AG04449 (cell line): ENCODE measurements around the gene REV1.

Experiments
- CTCF ChIA-PET: fragments of 350-600 bp; formaldehyde crosslinking; extraction: SDS; loops from one replicate; lab custom pipeline; 2021; ENCODE audit warnings: antibody characterized with exemption; lab: Yijun Ruan, JAX
- POLR2A ChIA-PET: fragments of 400-600, 350-600 bp; formaldehyde crosslinking; extraction: SDS; loops from one replicate; lab custom pipeline; 2020; ENCODE audit warnings: antibody characterized with exemption, inconsistent platforms; lab: Yijun Ruan, JAX
- DNase-seq: peaks from one replicate; pipeline ENCODE4 v3.0.0-alpha.2; 2010; ENCODE audit warnings: low read depth, low spot score
- H3K4me3 ChIP-seq: 2 replicates; pipeline ENCODE4 v1.5.1; 2011; ENCODE audit warnings: low read depth, mild to moderate bottlenecking, control low read depth, low read length
- TF ChIP-seq, protein P1 (sequence below): IDR thresholded peaks from one replicate; pipeline ENCODE4 v1.5.1; 2011; ENCODE audit warnings: mild to moderate bottlenecking, moderate library complexity, low read length, control low read depth, inconsistent platforms; ENCODE audit not compliant: insufficient read depth; ENCODE audit errors: missing control alignments

REV1 gene

DNA sequence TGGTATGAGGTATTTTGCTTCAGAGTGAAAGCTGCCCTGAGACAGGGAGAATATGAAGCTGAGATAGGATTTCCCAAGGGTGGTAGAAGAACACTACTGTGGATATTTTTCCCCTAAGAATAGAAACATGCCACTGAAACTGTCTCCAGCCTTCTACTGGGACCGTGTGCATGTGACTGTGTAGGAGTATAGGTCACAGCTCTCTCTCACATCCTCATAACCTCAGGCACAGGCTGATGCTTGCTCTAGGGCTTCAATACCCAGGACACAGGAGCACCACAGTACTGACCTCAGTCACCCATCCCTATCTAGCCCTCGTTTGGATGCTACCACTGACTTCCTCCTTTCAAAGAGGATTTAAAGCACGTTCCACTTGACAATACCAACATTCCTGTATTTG lies 67.2 kb downstream of the REV1 start:
- DNase-seq = no peak
- TF ChIP-seq, protein P1, sequence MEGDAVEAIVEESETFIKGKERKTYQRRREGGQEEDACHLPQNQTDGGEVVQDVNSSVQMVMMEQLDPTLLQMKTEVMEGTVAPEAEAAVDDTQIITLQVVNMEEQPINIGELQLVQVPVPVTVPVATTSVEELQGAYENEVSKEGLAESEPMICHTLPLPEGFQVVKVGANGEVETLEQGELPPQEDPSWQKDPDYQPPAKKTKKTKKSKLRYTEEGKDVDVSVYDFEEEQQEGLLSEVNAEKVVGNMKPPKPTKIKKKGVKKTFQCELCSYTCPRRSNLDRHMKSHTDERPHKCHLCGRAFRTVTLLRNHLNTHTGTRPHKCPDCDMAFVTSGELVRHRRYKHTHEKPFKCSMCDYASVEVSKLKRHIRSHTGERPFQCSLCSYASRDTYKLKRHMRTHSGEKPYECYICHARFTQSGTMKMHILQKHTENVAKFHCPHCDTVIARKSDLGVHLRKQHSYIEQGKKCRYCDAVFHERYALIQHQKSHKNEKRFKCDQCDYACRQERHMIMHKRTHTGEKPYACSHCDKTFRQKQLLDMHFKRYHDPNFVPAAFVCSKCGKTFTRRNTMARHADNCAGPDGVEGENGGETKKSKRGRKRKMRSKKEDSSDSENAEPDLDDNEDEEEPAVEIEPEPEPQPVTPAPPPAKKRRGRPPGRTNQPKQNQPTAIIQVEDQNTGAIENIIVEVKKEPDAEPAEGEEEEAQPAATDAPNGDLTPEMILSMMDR = no peak
- POLR2A ChIA-PET = no interaction called here
- no peak overlapping the region for H3K4me3 ChIP-seq
- CTCF ChIA-PET = no interaction called here

DNA sequence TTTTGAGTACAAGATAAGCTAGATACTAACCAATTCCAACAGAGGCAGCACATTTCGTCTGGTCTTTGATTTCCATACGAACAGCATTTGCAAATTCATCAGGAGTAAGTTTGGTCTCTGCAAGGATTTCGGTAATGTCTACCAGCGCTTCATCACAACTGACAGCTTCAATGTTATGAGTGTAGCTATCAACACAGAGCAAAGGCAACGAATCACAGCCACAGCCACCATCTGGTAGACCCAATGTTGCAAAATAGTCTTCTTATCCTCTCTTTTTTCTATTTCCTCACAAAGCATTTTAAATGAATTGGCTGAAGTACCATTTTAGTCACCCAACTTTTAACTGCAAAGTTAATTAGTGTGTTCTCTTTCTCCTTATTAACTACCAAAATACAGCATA lies 68.3 kb downstream of the REV1 start:
- POLR2A ChIA-PET = interaction anchor here (0.6 kb wide), 2 partner anchors 33 to 240 kb away, joined by 3 to 4 read pairs; no protein-coding TSS in a partner anchor
- CTCF ChIA-PET = interaction anchor here (0.7 to 1.1 kb wide), 2 partner anchors 20 to 34 kb away, joined by 3 read pairs; no protein-coding TSS in a partner anchor

DNA sequence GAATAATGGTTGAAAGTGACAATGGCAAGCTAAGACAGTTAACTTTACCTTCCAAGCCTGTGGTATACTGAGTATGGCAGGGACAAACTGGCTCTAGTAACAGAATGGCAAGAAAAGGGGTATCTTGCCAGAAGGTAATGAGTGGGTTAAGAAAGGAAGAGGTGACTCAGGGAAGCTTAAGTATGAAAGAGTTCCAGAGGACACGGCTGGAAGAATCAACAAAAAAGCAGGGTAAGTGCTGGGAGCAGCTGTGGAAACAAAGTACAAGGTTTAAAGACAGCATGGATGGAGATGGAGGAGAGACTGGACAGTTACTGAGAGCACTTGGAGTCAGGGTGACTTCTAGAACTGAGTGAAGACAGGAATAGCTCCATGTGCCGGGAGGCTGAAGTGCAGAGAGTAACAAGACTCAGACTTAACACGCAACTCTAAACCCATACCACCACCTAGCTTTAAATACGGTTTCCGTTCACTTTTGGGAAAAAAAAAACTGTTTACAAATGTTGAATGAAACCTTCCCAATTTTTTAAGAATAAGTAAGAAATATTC lies 69.0 kb downstream of the REV1 start:
- POLR2A ChIA-PET = interaction anchor here (0.6 kb wide), 2 partner anchors 34 to 239 kb away, joined by 3 to 4 read pairs; no protein-coding TSS in a partner anchor
- CTCF ChIA-PET = interaction anchor here (0.7 to 1.1 kb wide), 5 partner anchors 17 to 84 kb away, joined by 3 to 4 read pairs (median 3); partner anchors contain the start of gene EIF5B
- DNase-seq = no peak
- TF ChIP-seq, protein P1 = no peak
- H3K4me3 ChIP-seq = no peak overlapping the region

More for the DNA sequence above, 68.3 kb downstream of the REV1 start:
- DNase-seq = no peak
- no peak overlapping the region for H3K4me3 ChIP-seq
- TF ChIP-seq, protein P1 = no peak

DNA sequence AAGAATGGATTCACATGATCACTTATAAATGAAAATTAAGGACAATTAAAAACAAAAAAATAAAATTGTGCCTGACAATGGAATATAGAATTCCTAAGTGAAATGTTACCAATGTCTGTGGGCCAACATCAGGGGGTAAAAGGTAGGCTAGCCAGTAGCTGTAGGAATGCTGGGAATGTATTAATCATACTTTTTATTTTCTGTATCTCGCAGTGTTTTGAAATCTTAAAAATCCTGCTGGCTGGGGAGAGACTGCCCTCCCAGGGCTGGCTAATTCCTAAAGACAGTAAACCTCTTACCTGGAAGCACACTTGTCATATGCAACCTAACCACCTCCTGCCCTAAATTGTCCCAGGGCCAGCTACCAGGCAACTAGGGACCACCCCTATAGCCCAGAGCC lies 69.8 kb downstream of the REV1 start:
- ChIA-PET POLR2A (no interaction called here), CTCF (interaction anchor here (1.0 kb wide), 1 partner anchor 18 kb away, joined by 3 read pairs; no protein-coding TSS in a partner anchor)
- DNase-seq = no peak
- TF ChIP-seq, protein P1 = no peak
- H3K4me3 ChIP-seq = no peak overlapping the region

DNA sequence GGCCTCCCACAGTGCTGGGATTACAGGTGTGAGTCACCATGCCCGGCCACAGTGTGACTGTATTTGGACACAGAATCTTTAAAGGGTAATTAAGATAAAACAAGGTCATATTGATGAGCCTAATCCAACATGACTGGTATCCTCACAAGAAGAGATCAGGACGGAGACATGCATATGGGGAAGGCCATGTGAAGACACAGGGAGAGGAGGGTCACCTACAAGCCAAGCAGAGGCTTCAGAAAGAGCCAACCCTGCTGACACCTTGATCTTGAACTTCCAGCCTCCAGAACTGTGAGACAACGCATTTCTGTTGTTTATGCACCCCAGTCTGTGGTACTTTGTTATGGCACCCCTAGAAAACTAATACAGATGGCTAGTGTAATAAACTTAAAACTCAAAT lies 72.4 kb downstream of the REV1 start:
- ChIA-PET CTCF (interaction anchor here (1.4 kb wide), 1 partner anchor 9 kb away, joined by 6 read pairs; no protein-coding TSS in a partner anchor), POLR2A (no interaction called here)
- H3K4me3 ChIP-seq = no peak overlapping the region
- DNase-seq = no peak
- TF ChIP-seq, protein P1 = no peak

DNA sequence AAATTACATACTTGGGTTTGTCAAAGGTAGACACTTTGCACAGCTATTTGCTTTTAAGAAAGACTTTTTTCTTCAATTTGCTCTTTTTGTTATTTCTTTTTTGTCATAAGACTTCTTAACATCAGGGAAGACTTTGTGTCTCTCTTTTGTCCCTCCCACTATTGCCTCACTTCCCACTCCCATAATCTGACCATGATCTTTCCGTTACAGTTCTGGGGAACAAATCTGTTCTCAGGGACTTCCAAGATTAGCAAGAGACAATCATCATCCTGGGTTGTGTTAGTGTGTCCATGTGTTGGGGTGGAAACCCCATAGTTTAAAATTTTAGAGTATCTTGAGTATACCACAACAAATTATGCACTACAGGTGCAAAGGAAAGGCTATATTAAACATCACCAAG lies 75.3 kb downstream of the REV1 start:
- H3K4me3 ChIP-seq = no peak overlapping the region
- POLR2A ChIA-PET = no interaction called here
- DNase-seq = no peak
- CTCF ChIA-PET = no interaction called here
- TF ChIP-seq, protein P1 = no peak
